CD4-positive, alpha-beta T cell treated with Interleukin-6 at 100 ng/mL for 8 hours (primary cell): Measurements from ENCODE around the gene RMRP.
A peak's percentile ranks its signal among the peaks of the same experiment; 100 is the strongest.

Source experiments
- DNase-seq: peaks from one replicate; pipeline ENCODE4 v3.0.0-alpha.2; 2020; ENCODE audit warnings: mixed read lengths, low spot score

RMRP gene

GRCh38 chr9:35686222-35687203, 28.7 kb upstream of the RMRP start:
- no peak for DNase-seq

- DNase-seq: no peak
Observed at GRCh38 chr9:35685506-35685905, 27.7 kb upstream of the RMRP start.

GRCh38 chr9:35684921-35685320, 27.1 kb upstream of the RMRP start:
- DNase-seq: no peak

- no peak for DNase-seq
Observed at GRCh38 chr9:35683323-35683722, 25.5 kb upstream of the RMRP start.

GRCh38 chr9:35682520-35683315, 24.9 kb upstream of the RMRP start:
- DNase-seq: no peak

- no peak for DNase-seq
Observed at GRCh38 chr9:35682051-35682450, 24.2 kb upstream of the RMRP start.

GRCh38 chr9:35681341-35682002, 23.7 kb upstream of the RMRP start:
- DNase-seq: no peak

- no peak for DNase-seq
Observed at GRCh38 chr9:35680331-35681105, 22.7 kb upstream of the RMRP start.

- DNase-seq: no peak
Observed at GRCh38 chr9:35679766-35680330, 22.0 kb upstream of the RMRP start.

- no peak for DNase-seq
Observed at GRCh38 chr9:35679091-35679490, 21.3 kb upstream of the RMRP start.

GRCh38 chr9:35675732-35676392, 18.0 kb upstream of the RMRP start:
- DNase-seq: peak; percentile 17

- DNase-seq: no peak
Observed at GRCh38 chr9:35675204-35675603, 17.4 kb upstream of the RMRP start.

GRCh38 chr9:35674025-35674361, 16.2 kb upstream of the RMRP start:
- DNase-seq: no peak

GRCh38 chr9:35673132-35674024, 15.6 kb upstream of the RMRP start, which contains the start of gene CA9:
CA9 (plus strand) TSS chr9:35673928; CDS start chr9:35673960, 32 bp downstream.
- no peak for DNase-seq

- no peak for DNase-seq
Observed at GRCh38 chr9:35669331-35670145, 11.7 kb upstream of the RMRP start.

GRCh38 chr9:35667939-35668338, 10.1 kb upstream of the RMRP start:
- no peak for DNase-seq

- DNase-seq: no peak
Observed at GRCh38 chr9:35666549-35666948, 8.7 kb upstream of the RMRP start.

GRCh38 chr9:35666045-35666444, 8.2 kb upstream of the RMRP start:
- no peak for DNase-seq

GRCh38 chr9:35665471-35665818, 7.6 kb upstream of the RMRP start:
- no peak for DNase-seq
